ENCODE measurements around the gene FOXB1. TPM values are rescaled to one million over a fixed set of nuclear protein-coding genes. Genes with fewer than 3 reads are reported as not detected.
A peak's percentile ranks its signal among the peaks of the same experiment; 100 is the strongest.

Gene FOXB1
- total RNA-seq, 1 donor from 2014 or later = not detected

DNA sequence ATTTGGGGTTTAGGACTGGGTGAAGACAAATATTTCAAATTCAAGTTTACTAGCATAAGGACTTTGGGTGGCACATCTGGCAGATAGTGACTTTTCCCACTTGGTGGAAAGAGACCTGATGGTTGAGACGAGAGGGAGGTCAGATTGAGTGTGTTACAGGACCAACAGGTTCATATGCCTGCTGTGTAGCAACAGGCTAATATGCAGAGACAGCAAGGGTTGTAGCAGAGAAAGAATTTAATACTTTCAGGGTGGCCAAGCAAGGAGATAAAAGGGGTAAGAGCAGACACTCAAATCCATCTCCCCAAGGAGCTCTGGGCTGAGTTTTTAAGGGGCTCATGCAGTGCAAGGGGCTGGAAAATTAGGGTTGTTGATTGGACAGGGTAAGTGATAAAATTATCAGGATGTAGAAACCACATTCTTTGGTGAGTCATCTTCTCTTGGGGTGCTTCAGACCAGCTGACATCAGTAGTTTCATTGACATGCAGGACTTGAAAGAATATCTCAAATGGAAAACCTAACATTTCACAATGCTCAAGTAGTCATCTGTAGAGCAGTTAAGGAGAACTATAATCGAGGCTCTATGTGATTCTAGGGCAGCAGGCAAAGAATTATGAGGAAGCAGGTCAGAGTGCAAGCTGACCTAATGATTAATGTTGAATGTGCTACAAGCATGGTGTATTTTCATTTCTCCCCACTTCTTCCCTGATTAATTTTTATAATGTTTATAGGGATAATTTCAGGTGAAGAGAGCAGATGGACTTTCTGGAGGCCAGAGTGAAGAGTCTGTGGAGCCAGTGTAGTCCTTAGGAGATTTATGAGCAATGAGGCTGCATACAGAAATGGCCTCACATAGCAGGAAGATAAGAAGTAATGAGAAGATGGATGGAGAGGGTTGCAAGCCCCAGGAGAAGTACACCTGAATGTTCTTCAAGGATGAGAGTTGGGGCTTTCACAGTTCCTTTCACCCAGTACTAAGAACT, 13.7 kb downstream of the FOXB1 start:
- DNase-seq (ENCODE audit: low spot score) = no peak

DNA sequence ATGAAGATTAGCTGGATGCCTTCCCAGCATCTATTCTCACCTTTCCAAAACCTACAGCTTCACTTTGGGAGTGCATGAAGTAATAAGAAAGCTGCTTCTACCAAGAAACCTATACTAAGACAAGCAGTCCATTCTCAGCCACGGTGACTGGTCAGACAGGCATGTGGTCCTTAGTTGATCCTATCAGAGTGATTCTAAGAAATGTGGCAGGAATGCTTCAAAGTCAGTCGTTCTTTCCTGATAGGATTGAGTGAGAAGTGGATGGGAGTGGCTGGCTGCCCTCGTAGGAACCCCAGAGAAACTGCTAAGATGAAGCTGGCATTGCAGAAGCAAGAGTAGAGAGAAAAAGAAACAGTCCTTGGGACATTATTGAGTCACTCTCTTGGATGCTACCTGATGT, 16.6 kb downstream of the FOXB1 start:
- DNase-seq (ENCODE audit: low spot score) = no peak

DNA sequence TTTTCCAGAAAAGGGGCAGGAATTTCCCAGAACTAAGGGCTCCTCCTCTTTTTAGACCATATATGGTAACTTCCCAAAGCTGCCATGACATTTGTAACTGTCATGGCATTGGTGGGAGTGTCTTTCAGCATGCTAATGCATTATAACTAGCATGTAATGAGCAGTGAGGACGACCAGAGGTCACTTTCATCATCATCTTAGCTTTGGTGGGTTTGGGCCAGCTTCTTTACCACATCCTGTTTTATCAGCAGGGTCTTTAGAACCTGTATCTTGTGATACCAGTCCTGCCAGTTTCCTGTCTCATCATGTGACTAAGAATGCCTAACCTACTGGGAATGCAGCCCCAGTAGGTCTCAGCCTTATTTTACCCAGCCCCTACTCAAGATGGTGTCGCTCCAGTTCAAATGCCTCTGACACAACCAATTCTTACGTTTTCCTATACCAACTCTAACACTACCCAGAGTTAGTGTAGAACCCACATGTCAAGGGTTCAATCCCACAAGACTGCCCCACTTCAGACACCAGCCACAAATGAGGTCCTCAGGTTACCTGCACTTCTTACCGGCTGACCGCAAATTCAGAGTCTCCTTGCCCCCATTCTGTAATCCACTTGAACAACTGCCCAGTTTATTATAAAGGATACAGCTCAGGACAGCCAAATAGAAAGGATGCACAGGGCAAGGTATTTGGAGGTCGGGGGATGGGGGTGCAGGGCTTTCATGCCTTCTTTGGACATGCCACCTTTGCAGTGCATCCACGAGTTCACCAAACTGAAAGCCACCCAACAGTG, 17.7 kb downstream of the FOXB1 start:
- no peak for DNase-seq (ENCODE audit: low spot score)

DNA sequence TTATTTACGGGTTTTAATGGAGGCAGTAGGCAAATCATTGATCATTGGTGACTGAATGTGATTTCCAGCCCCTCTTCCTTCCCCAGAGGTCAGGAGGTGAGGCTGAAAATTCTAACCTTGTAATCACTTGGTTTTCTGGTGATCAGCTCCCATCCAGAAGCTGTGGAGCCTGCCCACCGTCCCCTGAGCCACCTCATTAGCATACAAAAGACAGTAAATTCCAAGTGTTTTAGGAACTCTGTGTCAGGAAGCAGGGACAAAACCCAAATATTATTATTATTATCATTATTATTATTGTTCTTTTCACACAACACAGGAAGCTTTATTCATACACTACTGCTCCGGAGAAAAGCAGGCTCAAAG, 18.2 kb downstream of the FOXB1 start:
- DNase-seq (ENCODE audit: low spot score) = no peak

DNA sequence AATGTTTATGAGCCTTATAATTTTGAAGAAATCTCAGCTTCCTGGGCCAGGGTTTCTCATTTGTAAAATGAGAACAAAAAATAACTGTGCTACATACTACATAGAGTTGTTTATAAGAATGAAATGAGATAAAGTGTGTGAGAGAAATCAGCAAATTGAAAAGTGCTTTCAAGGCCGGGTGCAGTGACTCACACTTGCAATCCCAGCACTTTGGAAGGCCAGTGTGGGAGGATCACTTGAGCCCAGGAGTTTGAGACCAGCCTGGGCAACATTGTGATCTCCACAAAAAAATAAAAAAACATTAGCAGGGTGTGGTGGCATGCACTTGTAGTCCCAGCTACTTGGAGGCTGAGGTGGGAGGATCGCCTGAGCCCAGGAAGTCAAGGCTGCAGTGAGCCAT, 22.4 kb downstream of the FOXB1 start:
- DNase-seq (ENCODE audit: low spot score) = no peak

DNA sequence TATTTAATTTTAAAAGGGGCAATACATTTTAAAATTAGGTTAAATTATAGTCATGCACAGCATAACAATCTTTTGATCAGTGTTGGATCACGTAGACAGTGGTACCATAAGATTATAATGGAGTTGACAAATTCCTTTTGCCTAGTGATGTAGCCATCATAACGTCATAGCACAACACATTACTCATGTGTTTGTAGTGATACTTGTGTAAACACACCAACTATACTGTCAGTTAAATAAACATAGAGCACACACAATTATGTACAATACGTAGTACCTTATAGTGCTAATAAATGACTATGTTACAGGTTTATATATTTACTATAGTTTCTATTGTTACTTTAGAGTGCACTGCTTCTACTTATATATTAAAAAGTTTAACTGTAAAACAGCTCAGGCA, 31.2 kb downstream of the FOXB1 start:
- DNase-seq (ENCODE audit: low spot score) = no peak

DNA sequence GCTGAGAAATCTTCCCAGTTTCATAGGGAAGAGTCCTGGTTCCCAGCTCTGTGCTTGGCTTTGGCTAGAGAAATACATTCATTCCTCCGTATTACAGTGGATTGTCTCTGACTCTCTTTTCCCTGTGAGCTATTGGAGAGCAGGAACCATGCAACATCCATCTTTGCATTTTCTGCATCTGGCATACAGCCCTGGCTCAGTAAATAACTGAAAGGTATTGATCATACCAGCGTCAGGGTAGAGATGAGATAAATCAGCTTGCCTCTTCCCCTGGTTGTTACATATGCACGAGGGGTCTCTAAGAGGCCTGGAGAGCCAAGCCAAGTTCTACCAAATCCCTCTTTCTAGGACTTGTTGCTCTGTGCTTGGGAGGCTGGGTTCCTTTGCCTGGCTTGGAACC, 35.2 kb downstream of the FOXB1 start:
- DNase-seq (ENCODE audit: low spot score) = peak; percentile 14

DNA sequence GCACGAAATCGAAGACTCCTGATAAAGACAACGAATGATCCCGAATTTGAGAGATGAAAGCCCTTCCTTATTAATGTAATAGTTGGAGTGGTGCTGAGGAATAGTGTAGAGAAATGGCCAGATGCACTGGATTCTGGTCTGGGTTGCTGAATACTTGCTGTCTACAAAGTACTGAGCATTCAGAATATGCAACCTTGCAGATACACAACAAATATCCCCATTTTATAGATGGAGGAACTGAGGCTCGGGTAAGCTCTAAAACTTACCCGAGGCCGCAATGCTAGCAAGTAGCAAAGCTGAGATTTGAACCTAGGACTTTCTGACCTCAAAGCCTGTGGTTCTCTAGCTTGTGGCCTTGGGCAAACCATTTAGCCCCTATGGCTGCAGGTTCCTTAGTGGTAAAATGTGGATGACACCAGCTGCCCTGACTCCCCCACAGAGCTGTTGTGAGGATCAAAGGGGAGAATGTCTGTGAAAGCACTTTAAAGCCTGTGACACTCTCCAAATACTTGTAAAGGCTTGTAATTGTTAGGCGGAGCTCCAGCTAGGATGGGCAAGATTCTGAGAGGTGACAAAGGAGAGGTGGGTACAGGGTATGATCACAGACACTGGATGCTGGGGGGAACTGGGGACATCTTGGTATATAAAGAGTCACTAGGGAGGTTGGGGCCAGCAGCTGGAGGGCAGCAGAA, 39.8 kb downstream of the FOXB1 start:
- DNase-seq (ENCODE audit: low spot score) = no peak

DNA sequence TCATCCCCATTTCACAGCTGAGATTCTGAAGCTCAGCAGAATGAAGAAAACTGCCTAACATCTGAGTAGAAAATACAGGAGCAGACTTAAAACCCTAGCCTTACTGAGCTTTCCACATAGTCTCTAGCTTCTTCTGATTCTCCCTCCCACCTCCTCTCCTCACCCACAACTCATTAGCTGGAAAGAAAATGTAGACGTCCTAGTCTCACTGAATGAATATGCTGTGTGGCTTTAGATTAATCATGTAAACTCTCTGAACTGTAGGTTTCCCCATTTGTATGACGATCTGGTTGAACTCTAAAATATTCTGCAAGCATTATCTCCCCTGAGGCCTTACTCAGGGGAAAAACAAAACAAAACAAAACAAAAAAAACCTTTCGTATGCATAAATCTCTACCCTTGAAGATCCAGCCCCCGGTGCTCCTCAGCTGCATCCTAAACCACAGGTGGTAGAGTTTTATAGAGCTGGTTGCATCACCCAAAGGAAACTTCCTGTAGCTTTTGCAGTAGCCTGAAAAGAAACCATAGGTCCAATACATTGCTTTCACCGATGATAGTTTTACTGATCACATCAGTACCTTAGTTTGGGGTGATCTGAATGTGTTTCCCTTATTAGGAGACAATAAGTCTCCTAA, 40.6 kb downstream of the FOXB1 start:
- DNase-seq (ENCODE audit: low spot score) = no peak

DNA sequence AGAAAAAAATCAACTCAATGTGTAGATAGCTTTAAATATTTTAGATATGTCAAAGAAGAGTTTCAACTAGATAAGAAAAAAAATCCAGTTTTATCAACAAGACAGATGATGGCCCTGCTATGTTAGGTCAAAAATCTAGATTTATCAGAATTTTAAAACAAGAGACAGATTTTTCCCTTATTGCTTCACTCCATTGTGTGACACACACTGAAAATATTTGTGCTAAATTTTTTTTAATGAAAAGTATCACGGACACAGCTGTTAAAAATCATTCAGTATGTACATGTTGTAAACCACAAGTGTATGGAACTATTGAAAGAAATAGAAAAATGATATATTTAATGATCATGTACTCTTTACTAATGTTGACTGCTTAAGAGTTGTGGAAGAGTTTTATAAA, 43.6 kb downstream of the FOXB1 start:
- no peak for DNase-seq (ENCODE audit: low spot score)

DNA sequence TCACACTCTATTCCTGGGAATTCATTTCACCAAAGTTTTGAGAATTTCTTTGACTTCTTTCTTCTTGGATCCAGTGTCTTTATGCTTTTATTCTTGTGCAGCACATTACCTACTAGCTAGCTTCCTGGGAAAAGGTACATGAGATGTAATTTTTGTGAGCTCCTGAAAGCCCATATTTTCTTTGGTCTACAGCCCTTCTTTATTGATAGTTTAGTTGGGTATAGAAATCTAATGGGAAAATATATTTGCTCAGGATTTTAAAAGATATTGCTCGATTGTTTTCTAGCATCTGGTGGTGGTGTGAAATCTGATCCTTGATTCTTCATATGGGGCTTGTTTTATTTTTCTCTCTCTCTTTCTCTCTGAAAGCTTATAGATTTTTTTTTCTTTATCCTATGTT, 45.8 kb downstream of the FOXB1 start:
- no peak for DNase-seq (ENCODE audit: low spot score)

DNA sequence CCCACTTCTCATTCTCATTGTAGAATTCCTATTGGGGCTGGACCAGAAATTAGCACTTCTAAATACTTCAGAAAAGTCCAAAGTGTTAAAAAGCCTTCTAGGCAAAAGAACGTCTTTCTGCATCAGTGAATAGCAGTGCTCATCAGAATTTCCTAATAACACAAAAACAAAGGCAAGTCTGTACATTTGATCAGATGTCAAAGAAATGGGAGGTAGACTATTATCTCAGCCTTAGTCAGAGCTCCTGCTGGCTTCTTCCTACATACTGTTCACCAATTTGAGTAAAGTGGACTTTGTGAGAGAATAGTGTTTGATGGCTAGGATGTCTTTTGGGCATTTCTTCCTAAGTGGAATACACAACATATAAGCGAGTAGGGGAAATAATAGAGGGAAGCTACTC, 48.7 kb downstream of the FOXB1 start:
- no peak for DNase-seq (ENCODE audit: low spot score)

DNA sequence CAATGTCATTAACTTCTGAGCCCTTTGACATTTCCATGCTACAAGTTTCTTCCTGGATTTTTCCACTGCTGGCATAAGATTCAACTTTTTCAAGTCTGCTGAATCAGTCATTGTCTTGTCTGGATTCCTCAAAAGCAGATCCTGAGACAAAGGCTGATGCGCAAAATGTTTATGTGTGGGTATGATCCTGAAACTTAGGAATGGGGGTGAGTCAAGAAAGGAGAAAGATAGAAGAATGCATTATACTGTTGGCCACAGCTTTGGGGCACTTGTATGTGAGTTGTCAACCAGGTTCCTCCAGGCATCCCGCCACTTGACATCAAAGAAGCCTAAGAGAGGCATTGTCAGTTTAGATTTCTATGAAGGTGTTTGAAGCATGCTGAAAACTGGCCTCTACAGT, 50.4 kb downstream of the FOXB1 start:
- DNase-seq (ENCODE audit: low spot score) = no peak
